Neuronal stem cell (in vitro differentiated cells): ENCODE measurements around the gene COL13A1.

Source experiments
- DNase-seq: peaks from one replicate; pipeline ENCODE4 v3.0.0-alpha.2; 2013; ENCODE audit warnings: low spot score
- H2AFZ ChIP-seq: one replicate; pipeline ENCODE4 v1.6.1; 2013; ENCODE audit warnings: mild to moderate bottlenecking, low read length, inconsistent platforms
- H2AK5ac ChIP-seq: 2 replicates; pipeline ENCODE4 v1.6.1; 2013; ENCODE audit warnings: low read depth, mild to moderate bottlenecking, inconsistent platforms, low read length, moderate library complexity, mixed read lengths
- H2BK120ac ChIP-seq: 2 replicates; pipeline ENCODE4 v1.6.1; 2013; ENCODE audit warnings: low read depth, mild to moderate bottlenecking, inconsistent platforms, low read length, moderate library complexity, mixed read lengths
- H2BK12ac ChIP-seq: one replicate; pipeline ENCODE4 v1.6.1; 2013; ENCODE audit warnings: low read length, inconsistent platforms
- H2BK15ac ChIP-seq: 2 replicates; pipeline ENCODE4 v1.6.1; 2013; ENCODE audit warnings: mild to moderate bottlenecking, low read length, inconsistent platforms, mixed read lengths
- H2BK5ac ChIP-seq: one replicate; pipeline ENCODE4 v1.6.1; 2013; ENCODE audit warnings: inconsistent platforms, mild to moderate bottlenecking, low read length, moderate library complexity
- H3K14ac ChIP-seq: one replicate; pipeline ENCODE4 v1.6.1; 2013; ENCODE audit warnings: low read length, inconsistent platforms
- H3K18ac ChIP-seq: 2 replicates; pipeline ENCODE4 v1.6.1; 2013; ENCODE audit warnings: low read length, inconsistent platforms
- H3K23ac ChIP-seq: 2 replicates; pipeline ENCODE4 v1.6.1; 2013; ENCODE audit warnings: low read depth, mild to moderate bottlenecking, mixed read lengths, low read length, inconsistent platforms; ENCODE audit not compliant: poor library complexity
- H3K27ac ChIP-seq: replicated peaks from 3 replicates; pipeline ENCODE4 v1.5.1; 2013; ENCODE audit warnings: low read length, inconsistent platforms
- H3K27me3 ChIP-seq, 3 experiments: 2 replicates each; pipeline ENCODE4 v1.6.1; 2013; ENCODE audit warnings: low read length in 3 of 3, mild to moderate bottlenecking in 2 of 3, inconsistent platforms in 1 of 3, low read depth in 1 of 3, mixed read lengths in 1 of 3, moderate library complexity in 1 of 3; ENCODE audit not compliant: control insufficient read depth in 3 of 3, insufficient read depth in 3 of 3
- H3K36me3 ChIP-seq, 2 donors: replicated peaks in 1 of 2; 2 replicates each; pipeline ENCODE4 v1.6.1; 2013; ENCODE audit warnings: low read length in 2 of 2; ENCODE audit not compliant: control insufficient read depth in 2 of 2, insufficient read depth in 2 of 2
- H3K4ac ChIP-seq: 2 replicates; pipeline ENCODE4 v1.6.1; 2013; ENCODE audit warnings: inconsistent platforms, mild to moderate bottlenecking, low read length, moderate library complexity
- H3K4me1 ChIP-seq, 2 donors: 1 replicate in 1 of 2; 2 replicates in 1 of 2; pipeline ENCODE4 v1.6.1; 2013; ENCODE audit warnings: low read length in 2 of 2, low read depth in 1 of 2; ENCODE audit not compliant: control insufficient read depth in 2 of 2, insufficient read depth in 1 of 2
- H3K4me2 ChIP-seq: one replicate; pipeline ENCODE4 v1.6.1; 2013; ENCODE audit warnings: mild to moderate bottlenecking, low read length, inconsistent platforms; ENCODE audit not compliant: insufficient read depth, poor library complexity, severe bottlenecking
- H3K4me3 ChIP-seq, 2 donors: 2 replicates each; pipeline ENCODE4 v1.5.1; 2013; ENCODE audit warnings: low read length in 2 of 2, mild to moderate bottlenecking in 2 of 2, inconsistent platforms in 1 of 2, moderate library complexity in 1 of 2
- H3K79me1 ChIP-seq: one replicate; pipeline ENCODE4 v1.6.1; 2013; ENCODE audit warnings: low read depth, mild to moderate bottlenecking, inconsistent platforms, low read length, moderate library complexity
- H3K9ac ChIP-seq: one replicate; pipeline ENCODE4 v1.6.1; 2013; ENCODE audit warnings: mild to moderate bottlenecking, low read depth, low read length, inconsistent platforms; ENCODE audit not compliant: poor library complexity
- H3K9me3 ChIP-seq, 2 donors: replicated peaks in 1 of 2; 2 replicates each; pipeline versions ENCODE3 to v1.6.1; 2013; ENCODE audit warnings: low read length in 2 of 2, mild to moderate bottlenecking in 2 of 2, inconsistent platforms in 1 of 2, low read depth in 1 of 2, mixed read lengths in 1 of 2, moderate library complexity in 1 of 2; ENCODE audit not compliant: control insufficient read depth in 2 of 2, insufficient read depth in 1 of 2
- H4K8ac ChIP-seq: one replicate; pipeline ENCODE4 v1.6.1; 2013; ENCODE audit warnings: low read depth, mild to moderate bottlenecking, inconsistent platforms, low read length, moderate library complexity
- H4K91ac ChIP-seq: one replicate; pipeline ENCODE4 v1.6.1; 2013; ENCODE audit warnings: low read length, low read depth, mild to moderate bottlenecking, inconsistent platforms; ENCODE audit not compliant: poor library complexity
- WGBS, 2 donors: extraction: QIAGEN DNeasy Blood & Tissue Kit; methylation state at CpG; one replicate each; pipeline ENCODE4 v1.1.7; 2013; ENCODE audit warnings: missing lambda C conversion rate in 2 of 2, mixed read lengths in 1 of 2; ENCODE audit not compliant: insufficient read length in 2 of 2, insufficient replicate concordance in 1 of 2; ENCODE audit errors: extremely low coverage in 2 of 2; 5-methylcytosine and 5-hydroxymethylcytosine counted together

Gene COL13A1

GRCh38 chr10:69939061-69939460, 137.4 kb downstream of the COL13A1 start:
- no peak overlapping the region for H3K9ac ChIP-seq
- H4K91ac ChIP-seq: no peak overlapping the region
- WGBS, 2 donors: no CpG with 5 or more reads among the region's 3 CpGs
- H3K4me3 ChIP-seq: no peak overlapping the region
- H4K8ac ChIP-seq: no peak overlapping the region
- no peak overlapping the region for H2BK15ac ChIP-seq
- no peak overlapping the region for H3K4ac ChIP-seq
- no peak overlapping the region for H3K14ac ChIP-seq
- H3K36me3 ChIP-seq: no peaks in the 10 kb centered on the region
- H2AFZ ChIP-seq: no peak overlapping the region
- no peak overlapping the region for H2BK12ac ChIP-seq
- H3K18ac ChIP-seq: no peak overlapping the region
- no peak overlapping the region for H2AK5ac ChIP-seq
- H3K79me1 ChIP-seq: no peaks in the 10 kb centered on the region
- no peak overlapping the region for H2BK120ac ChIP-seq
- no peaks in the 10 kb centered on the region for H3K9me3 ChIP-seq
- H3K27ac ChIP-seq: no peak overlapping the region
- H2BK5ac ChIP-seq: no peak overlapping the region
- no peak overlapping the region for H3K23ac ChIP-seq
- H3K4me2 ChIP-seq: no peak overlapping the region
- H3K27me3 ChIP-seq: no peaks in the 10 kb centered on the region
- H3K4me1 ChIP-seq: no peaks in the 10 kb centered on the region
- DNase-seq: no peak

- Histone ChIP-seq H2AK5ac (no peak overlapping the region), H3K36me3 (no peaks in the 10 kb centered on the region)
Observed at GRCh38 chr10:69939481-69939880, 137.8 kb downstream of the COL13A1 start.

GRCh38 chr10:69941730-69942129, 140.0 kb downstream of the COL13A1 start:
- no peaks in the 10 kb centered on the region for H3K27me3 ChIP-seq
- no peak overlapping the region for H3K14ac ChIP-seq
- no peak overlapping the region for H3K4me2 ChIP-seq
- H2AK5ac ChIP-seq: no peak overlapping the region
- H2BK12ac ChIP-seq: no peak overlapping the region
- no peak for DNase-seq
- no CpG with 5 or more reads among the region's 11 CpGs for WGBS, 2 donors
- no peaks in the 10 kb centered on the region for H3K4me1 ChIP-seq
- H3K9ac ChIP-seq: no peak overlapping the region
- H3K27ac ChIP-seq: no peak overlapping the region
- H3K18ac ChIP-seq: no peak overlapping the region
- no peaks in the 10 kb centered on the region for H3K79me1 ChIP-seq
- H2BK15ac ChIP-seq: no peak overlapping the region
- H3K4ac ChIP-seq: no peak overlapping the region
- H3K9me3 ChIP-seq: no peaks in the 10 kb centered on the region
- no peaks in the 10 kb centered on the region for H3K36me3 ChIP-seq
- no peak overlapping the region for H4K8ac ChIP-seq
- H3K4me3 ChIP-seq: no peak overlapping the region
- no peak overlapping the region for H2AFZ ChIP-seq
- H2BK120ac ChIP-seq: no peak overlapping the region
- H4K91ac ChIP-seq: no peak overlapping the region
- no peak overlapping the region for H3K23ac ChIP-seq
- H2BK5ac ChIP-seq: no peak overlapping the region

More at GRCh38 chr10:69939481-69939880, 137.8 kb downstream of the COL13A1 start:
- H3K4ac ChIP-seq: no peak overlapping the region
- H3K23ac ChIP-seq: no peak overlapping the region
- no peak overlapping the region for H2BK15ac ChIP-seq
- no peak overlapping the region for H3K18ac ChIP-seq
- H3K79me1 ChIP-seq: no peaks in the 10 kb centered on the region
- H3K9ac ChIP-seq: no peak overlapping the region
- no peak overlapping the region for H2BK5ac ChIP-seq
- no peak overlapping the region for H3K27ac ChIP-seq
- no peak overlapping the region for H3K4me2 ChIP-seq
- H3K14ac ChIP-seq: no peak overlapping the region
- no peaks in the 10 kb centered on the region for H3K4me1 ChIP-seq
- DNase-seq: no peak
- WGBS, 2 donors: no CpG with 5 or more reads among the region's 4 CpGs
- no peak overlapping the region for H4K91ac ChIP-seq
- no peak overlapping the region for H2AFZ ChIP-seq
- no peaks in the 10 kb centered on the region for H3K27me3 ChIP-seq
- no peak overlapping the region for H2BK120ac ChIP-seq
- no peak overlapping the region for H4K8ac ChIP-seq
- no peak overlapping the region for H3K4me3 ChIP-seq
- no peaks in the 10 kb centered on the region for H3K9me3 ChIP-seq
- H2BK12ac ChIP-seq: no peak overlapping the region

GRCh38 chr10:69943292-69943820, 141.7 kb downstream of the COL13A1 start:
- H3K27me3 ChIP-seq: no peaks in the 10 kb centered on the region
- no peak overlapping the region for H2BK120ac ChIP-seq
- no peak overlapping the region for H3K4ac ChIP-seq
- WGBS, 2 donors: no CpG with 5 or more reads among the region's 19 CpGs
- H3K4me3 ChIP-seq: no peak overlapping the region
- no peak overlapping the region for H2BK15ac ChIP-seq
- H3K36me3 ChIP-seq: no peaks in the 10 kb centered on the region
- no peak overlapping the region for H2AFZ ChIP-seq
- no peak overlapping the region for H2BK12ac ChIP-seq
- H3K27ac ChIP-seq: no peak overlapping the region
- H3K14ac ChIP-seq: no peak overlapping the region
- H3K4me2 ChIP-seq: no peak overlapping the region
- no peak overlapping the region for H2AK5ac ChIP-seq
- no peaks in the 10 kb centered on the region for H3K9me3 ChIP-seq
- H4K91ac ChIP-seq: no peak overlapping the region
- no peak overlapping the region for H3K9ac ChIP-seq
- no peak overlapping the region for H2BK5ac ChIP-seq
- H3K23ac ChIP-seq: no peak overlapping the region
- H4K8ac ChIP-seq: no peak overlapping the region
- no peak overlapping the region for H3K18ac ChIP-seq
- H3K79me1 ChIP-seq: no peaks in the 10 kb centered on the region
- no peaks in the 10 kb centered on the region for H3K4me1 ChIP-seq
- no peak for DNase-seq
